Testis (tissue), 3 donors: Measurements from ENCODE around the gene DUS2. TPM values are rescaled to one million over a fixed set of nuclear protein-coding genes. Genes with fewer than 3 reads are reported as not detected.

Source experiments
- DNase-seq: peaks from one replicate; pipeline ENCODE4 v3.0.0-alpha.2; 2019
- H3K27ac ChIP-seq, 2 donors: fragments of 200-600 bp; sonication (generic); one replicate each; pipeline ENCODE4 v1.5.1; 2019
- H3K27me3 ChIP-seq: fragments of 200-600 bp; sonication (generic); one replicate; pipeline ENCODE4 v1.5.1; 2019
- H3K36me3 ChIP-seq: fragments of 200-600 bp; sonication (generic); one replicate; pipeline ENCODE4 v1.5.1; 2017; ENCODE audit warnings: low read depth; ENCODE audit errors: missing control alignments
- H3K4me1 ChIP-seq: fragments of 200-600 bp; sonication (generic); one replicate; pipeline ENCODE4 v1.5.1; 2019
- H3K4me3 ChIP-seq, 2 donors: fragments of 200-600 bp; sonication (generic); one replicate each; pipeline ENCODE4 v1.5.1; 2017 to 2019
- H3K9me3 ChIP-seq: fragments of 200-600 bp; sonication (generic); one replicate; pipeline ENCODE4 v1.5.1; 2017
- CTCF ChIP-seq, 3 experiments: fragments of 450-650 bp in 2 of 3; fragments of 200-600 bp in 1 of 3; sonication (generic) in 1 of 3; IDR thresholded peaks; one replicate each; pipeline ENCODE4 v1.5.1; 2016 to 2019; ENCODE audit warnings: antibody characterized with exemption in 3 of 3, mild to moderate bottlenecking in 2 of 3, moderate library complexity in 1 of 3
- POLR2A ChIP-seq: fragments of 450-650 bp; IDR thresholded peaks from one replicate; pipeline ENCODE4 v1.6.1; 2017; ENCODE audit warnings: antibody characterized with exemption, mild to moderate bottlenecking, moderate library complexity
- WGBS, 2 donors: methylation state at CpG; one replicate each; pipeline ENCODE4 v1.1.5; 2018; 5-methylcytosine and 5-hydroxymethylcytosine counted together
- intact Hi-C: fragments of 100-400 bp; cut with DNase I; formaldehyde crosslinking; loops from one replicate; pipeline ENCODE4 v1.15.1; 2023; ENCODE audit warnings: low total_unique reads
- polyA plus RNA-seq: library from polyadenylated mRNA; stranded (reverse); fragments of 350-450 nt; fragmentation: Illumina TruSeq; extraction: RNeasy Lipid Tissue Mini Kit (QIAGEN cat#74804); gene quantifications from one replicate; pipeline ENCODE4 v1.2.3, GENCODE V29; 2014; ENCODE audit warnings: low read depth, low replicate concordance; ENCODE audit not compliant: insufficient read depth
- total RNA-seq, 2 donors: library from RNA; depleted of rRNA; stranded (reverse); fragments of >200 nt; gene quantifications; one replicate each; pipeline ENCODE4 v1.2.3, GENCODE V29; 2016

Gene DUS2
- total and polyA plus RNA-seq, 3 donors from 2014 or later, result 24.6 to 62.5 (median 32.4) TPM

GRCh38 chr16:67977469-67978227 is 45.4 kb upstream of the DUS2 start:
- H3K36me3 ChIP-seq, result no peaks in the 10 kb centered on the region
- TF ChIP-seq CTCF (IDR thresholded peaks at IDR 0.05) (no peak), POLR2A (no peak)

GRCh38 chr16:67979955-67980678 is 43.0 kb upstream of the DUS2 start, which contains the start of gene DPEP3:
Gene DPEP3 (minus strand): TSS chr16:67980499. CDS start chr16:67980380, 119 bp downstream.
- peak within 1 kb of the TSS; percentile 37 to 43 for H3K4me3 ChIP-seq
- peak in 2 of 3 experiments; percentile 28 to 36 for TF ChIP-seq CTCF (IDR thresholded peaks at IDR 0.05)
- TF ChIP-seq POLR2A, result no peak
- peak; percentile 33 for DNase-seq
- WGBS, 2 donors, result 40 to 91% methylated on average over 11 to 61 of the region's 62 CpGs
- H3K27me3 ChIP-seq, result no peaks in the 10 kb centered on the region
- H3K27ac ChIP-seq, result no peak within 1 kb of the TSS
- intact Hi-C loops, result no loop called here
- no peaks in the 10 kb centered on the region for H3K4me1 ChIP-seq
- H3K36me3 ChIP-seq, result no peaks in the 10 kb centered on the region
- no peaks in the 10 kb centered on the region for H3K9me3 ChIP-seq

More at GRCh38 chr16:67977469-67978227, 45.4 kb upstream of the DUS2 start:
- Histone ChIP-seq H3K27me3 (no peaks in the 10 kb centered on the region), H3K27ac (no peak overlapping the region), H3K4me1 (no peaks in the 10 kb centered on the region), H3K9me3 (no peaks in the 10 kb centered on the region), H3K4me3 (no peak overlapping the region)
- no peak for DNase-seq
- 62 to 88% methylated on average over 5 to 9 of the region's 9 CpGs for WGBS, 2 donors
- intact Hi-C loops, result no loop called here

- no peaks in the 10 kb centered on the region for H3K4me1 ChIP-seq
- no peak for DNase-seq
- no peaks in the 10 kb centered on the region for H3K9me3 ChIP-seq
- TF ChIP-seq POLR2A (no peak), CTCF (IDR thresholded peaks at IDR 0.05) (no peak)
- H3K27ac ChIP-seq, result no peak overlapping the region
- H3K4me3 ChIP-seq, result peak overlapping the region; percentile 26 to 44
- H3K36me3 ChIP-seq, result no peaks in the 10 kb centered on the region
- 71 to 72% methylated on average over 37 to 49 of the region's 49 CpGs for WGBS, 2 donors
- intact Hi-C loops, result no loop called here
- no peaks in the 10 kb centered on the region for H3K27me3 ChIP-seq
These were observed 40.9 kb upstream of the DUS2 start for GRCh38 chr16:67982011-67982696.

- Histone ChIP-seq H3K4me1 (no peaks in the 10 kb centered on the region), H3K4me3 (no peak overlapping the region), H3K36me3 (no peaks in the 10 kb centered on the region), H3K27me3 (no peaks in the 10 kb centered on the region), H3K9me3 (no peaks in the 10 kb centered on the region), H3K27ac (no peak overlapping the region)
- DNase-seq, result no peak
- intact Hi-C loops, result no loop called here
- TF ChIP-seq POLR2A (no peak), CTCF (IDR thresholded peaks at IDR 0.05) (no peak)
- 87 to 94% methylated on average over 5 of the region's 5 CpGs for WGBS, 2 donors
These were observed 36.1 kb upstream of the DUS2 start for GRCh38 chr16:67986949-67987348.
